Lung (tissue), 12 donors: ENCODE measurements around the gene MATK. TPM values are rescaled to one million over a fixed set of nuclear protein-coding genes. Genes with fewer than 3 reads are reported as not detected.

ENCODE experiments used
- ATAC-seq: fragments of 200-7000 bp; cut with Tn5 transposase; one replicate; pipeline ENCODE4 v1.9.1; 2020; ENCODE audit warnings: moderate number of reproducible peaks; ENCODE audit not compliant: insufficient read depth, low FRiP score
- DNase-seq, 3 donors: peaks; one replicate each; pipeline ENCODE4 v3.0.0-alpha.2; 2013 to 2017
- H3K27ac ChIP-seq, 2 donors: one replicate each; pipeline ENCODE4 v1.5.1; 2013; ENCODE audit warnings: mild to moderate bottlenecking in 2 of 2, moderate library complexity in 2 of 2, control low read depth in 1 of 2, inconsistent platforms in 1 of 2, low read depth in 1 of 2, low read length in 1 of 2
- H3K27me3 ChIP-seq, 3 donors: one replicate each; pipeline ENCODE4 v1.5.1; 2013; ENCODE audit warnings: low read length in 2 of 3; ENCODE audit not compliant: control insufficient read depth in 3 of 3, insufficient read depth in 3 of 3
- H3K36me3 ChIP-seq, 4 donors: one replicate each; pipeline ENCODE4 v1.5.1; 2013; ENCODE audit warnings: low read length in 4 of 4, mild to moderate bottlenecking in 1 of 4, moderate library complexity in 1 of 4; ENCODE audit not compliant: control insufficient read depth in 4 of 4, insufficient read depth in 4 of 4
- H3K4me1 ChIP-seq, 5 donors: one replicate each; pipeline ENCODE4 v1.5.1; 2013; ENCODE audit warnings: low read length in 5 of 5, mild to moderate bottlenecking in 2 of 5, moderate library complexity in 1 of 5; ENCODE audit not compliant: control insufficient read depth in 5 of 5, insufficient read depth in 5 of 5
- H3K4me3 ChIP-seq: one replicate; pipeline ENCODE4 v1.5.1; 2013; ENCODE audit warnings: mild to moderate bottlenecking, control low read depth, moderate library complexity
- H3K9ac ChIP-seq, 2 donors: one replicate each; pipeline ENCODE4 v1.5.1; 2013; ENCODE audit warnings: low read length in 2 of 2, control low read depth in 1 of 2; ENCODE audit not compliant: insufficient read depth in 1 of 2
- H3K9me3 ChIP-seq, 4 donors: one replicate each; pipeline ENCODE4 v1.5.1; 2013; ENCODE audit warnings: low read length in 3 of 4, mild to moderate bottlenecking in 1 of 4, moderate library complexity in 1 of 4; ENCODE audit not compliant: control insufficient read depth in 4 of 4, insufficient read depth in 3 of 4
- CTCF ChIP-seq: IDR thresholded peaks from 2 replicates; pipeline ENCODE4 v1.5.1; 2012; ENCODE audit warnings: mild to moderate bottlenecking; ENCODE audit errors: control extremely low read depth, extremely low read depth
- WGBS, 2 donors: extraction: QIAGEN DNeasy Blood & Tissue Kit; methylation state at CpG; one replicate each; pipeline ENCODE4 v1.1.7; 2013; 5-methylcytosine and 5-hydroxymethylcytosine counted together
- polyA plus RNA-seq, 2 donors: library from polyadenylated mRNA; stranded (reverse); fragments of 200-250 nt; gene quantifications; one replicate each; pipeline ENCODE4 v1.2.1, GENCODE V29; 2013
- total RNA-seq, 2 donors: library from RNA; depleted of rRNA in 1 of 2; stranded (reverse); fragments of >200 nt in 1 of 2; gene quantifications; one replicate each; pipeline ENCODE4 v1.2.1, GENCODE V29; 2014 to 2021
- donor health status: control.
- donor health status: control.
- donor health status: Bipolar disorder and iron deficiency.
- donor health status: healthy.
- donor health status: DM: yes; HTN: yes; CAD: no.

Gene MATK
- total and polyA plus RNA-seq, 4 donors, result 3.8 to 20.0 (median 6.3) TPM

GRCh38 chr19:3778899-3779723, 7.1 kb downstream of the MATK start:
- peaks cover 0 to under 1% (median 0%) of the 10 kb centered on the region in 3 donors for H3K27me3 ChIP-seq
- TF ChIP-seq CTCF, result no peak
- no peaks in the 10 kb centered on the region for H3K36me3 ChIP-seq
- no peaks in the 10 kb centered on the region for H3K4me1 ChIP-seq
- WGBS, 2 donors, result 74 to 84% methylated on average over 41 to 44 of the region's 44 CpGs
- no peak overlapping the region for H3K9ac ChIP-seq
- DNase-seq, result no peak
- H3K9me3 ChIP-seq, result peaks cover 0 to 24% (median 13%) of the 10 kb centered on the region in 4 donors
- H3K4me3 ChIP-seq, result no peak overlapping the region
- no peak overlapping the region for H3K27ac ChIP-seq
- no peak for ATAC-seq

GRCh38 chr19:3778104-3778867, 7.9 kb downstream of the MATK start:
- no peak for ATAC-seq
- 89 to 95% methylated on average over 35 to 37 of the region's 37 CpGs for WGBS, 2 donors

GRCh38 chr19:3776479-3777040, 9.6 kb downstream of the MATK start:
- Histone ChIP-seq H3K9me3 (peaks cover 0 to 7% (median 4%) of the 10 kb centered on the region in 4 donors), H3K27ac (no peak overlapping the region), H3K27me3 (no peaks in the 10 kb centered on the region), H3K9ac (no peak overlapping the region), H3K4me1 (no peaks in the 10 kb centered on the region), H3K4me3 (no peak overlapping the region), H3K36me3 (no peaks in the 10 kb centered on the region)
- ATAC-seq, result no peak
- 83 to 95% methylated on average over 1 of the region's 1 CpG for WGBS, 2 donors
- TF ChIP-seq CTCF, result no peak
- DNase-seq, result no peak

More at GRCh38 chr19:3778104-3778867, 7.9 kb downstream of the MATK start:
- H3K4me3 ChIP-seq, result no peak overlapping the region
- no peak overlapping the region for H3K9ac ChIP-seq
- H3K9me3 ChIP-seq, result peaks cover 0 to 21% (median 13%) of the 10 kb centered on the region in 4 donors
- H3K27me3 ChIP-seq, result no peaks in the 10 kb centered on the region
- TF ChIP-seq CTCF, result no peak
- H3K27ac ChIP-seq, result no peak overlapping the region
- H3K36me3 ChIP-seq, result no peaks in the 10 kb centered on the region
- DNase-seq, result no peak
- H3K4me1 ChIP-seq, result no peaks in the 10 kb centered on the region
